ENCODE data around the gene PRH2.

PRH2 gene

GRCh38 chr12:10960211-10960610 lies 31.2 kb downstream of the PRH2 start:
- no peak for DNase-seq (ENCODE audit: low spot score)

GRCh38 chr12:10965476-10965875 lies 36.4 kb downstream of the PRH2 start:
- peak; percentile 2 for DNase-seq (ENCODE audit: low spot score)

- no peak for DNase-seq (ENCODE audit: low spot score)
These were observed 37.3 kb downstream of the PRH2 start for GRCh38 chr12:10966314-10966713.

- peak; percentile 75 for DNase-seq (ENCODE audit: low spot score)
These were observed 38.4 kb downstream of the PRH2 start for GRCh38 chr12:10967409-10967808.

- peak; percentile 45 for DNase-seq (ENCODE audit: low spot score)
These were observed 39.9 kb downstream of the PRH2 start for GRCh38 chr12:10968765-10969456.

- DNase-seq (ENCODE audit: low spot score), result no peak
These were observed 45.9 kb downstream of the PRH2 start for GRCh38 chr12:10974965-10975364.

GRCh38 chr12:10982244-10982643 lies 53.2 kb downstream of the PRH2 start:
- no peak for DNase-seq (ENCODE audit: low spot score)

Data from AG08395 (cell line).